PC-9 (cell line): ENCODE results near the gene CYB5R4. TPM values are rescaled to one million over a fixed set of nuclear protein-coding genes. Genes with fewer than 3 reads are reported as not detected.

Source experiments
- BruUV-seq: library from RNA; stranded (reverse); fragments of 400-500 nt; replicated peaks from 2 replicates; lab custom pipeline; 2021; lab: Mats Ljungman, UMichigan
- CTCF ChIA-PET: fragments of 300-600 bp; sonication (Branson Sonifier 250); formaldehyde crosslinking; loops from one replicate; lab custom pipeline; 2022; ENCODE audit warnings: antibody characterized with exemption; lab: Charles Lee
- POLR2A ChIA-PET: fragments of 300-600 bp; sonication (Branson Sonifier 250); formaldehyde crosslinking; loops from one replicate; lab custom pipeline; 2022; ENCODE audit warnings: antibody characterized with exemption; ENCODE audit not compliant: unreplicated experiment; lab: Charles Lee
- DNase-seq, 2 experiments: peaks; one replicate each; pipeline versions ENCODE4 v3.0.0 to v3.0.0-alpha.2; 2015 to 2022; ENCODE audit warnings: mixed read lengths in 1 of 2
- H2AFZ ChIP-seq: fragments of 200-600 bp; sonication (generic); 2 replicates; pipeline ENCODE4 v1.8.1; 2017; ENCODE audit warnings: antibody characterized with exemption
- H3F3A ChIP-seq: fragments of 200-600 bp; sonication (generic); 2 replicates; pipeline ENCODE4 v1.8.1; 2017; ENCODE audit warnings: antibody characterized with exemption, mild to moderate bottlenecking, low read depth; ENCODE audit not compliant: insufficient read depth
- H3K27ac ChIP-seq: fragments of 200-600 bp; sonication (generic); 2 replicates; pipeline ENCODE4 v1.6.1; 2016; ENCODE audit warnings: mixed run types
- H3K27me3 ChIP-seq: fragments of 200-600 bp; sonication (generic); 2 replicates; pipeline ENCODE4 v1.6.1; 2016; ENCODE audit warnings: low read depth, mixed run types; ENCODE audit not compliant: insufficient read depth
- H3K36me3 ChIP-seq: fragments of 200-600 bp; sonication (generic); 2 replicates; pipeline ENCODE4 v1.6.1; 2016; ENCODE audit warnings: low read depth, mixed run types
- H3K4me1 ChIP-seq: fragments of 200-600 bp; sonication (generic); replicated peaks from 2 replicates; pipeline ENCODE4 v1.6.1; 2016; ENCODE audit warnings: mixed run types; ENCODE audit not compliant: insufficient read depth
- H3K4me2 ChIP-seq: fragments of 200-600 bp; sonication (generic); 2 replicates; pipeline ENCODE4 v1.6.1; 2017; ENCODE audit warnings: mixed run types
- H3K4me3 ChIP-seq: fragments of 200-600 bp; sonication (generic); 2 replicates; pipeline ENCODE4 v1.6.1; 2016; ENCODE audit warnings: mixed run types
- H3K79me2 ChIP-seq: fragments of 200-600 bp; sonication (generic); 2 replicates; pipeline ENCODE4 v1.6.1; 2017; ENCODE audit warnings: low read depth, mixed run types
- H3K9me2 ChIP-seq: fragments of 200-600 bp; sonication (generic); 2 replicates; pipeline ENCODE4 v1.8.1; 2017; ENCODE audit warnings: mild to moderate bottlenecking; ENCODE audit not compliant: insufficient read depth
- H3K9me3 ChIP-seq: fragments of 200-600 bp; sonication (generic); 2 replicates; pipeline ENCODE4 v1.8.1; 2016; ENCODE audit warnings: low read depth; ENCODE audit not compliant: insufficient read depth
- H4K20me1 ChIP-seq: fragments of 200-600 bp; sonication (generic); 2 replicates; pipeline ENCODE4 v1.8.1; 2017; ENCODE audit not compliant: insufficient read depth
- EZH2 ChIP-seq: fragments of 200-600 bp; sonication (generic); IDR thresholded peaks from 2 replicates; pipeline ENCODE4 v1.8.0; 2017; ENCODE audit warnings: antibody characterized with exemption, low read depth
- intact Hi-C: fragments of 100-400 bp; cut with micrococcal nuclease; formaldehyde crosslinking; loops from one replicate; pipeline ENCODE4 v1.10.0; 2022; ENCODE audit not compliant: unreplicated experiment
- total RNA-seq: library from RNA; stranded (reverse); gene quantifications from 2 replicates; pipeline ENCODE4 v1.2.3, GENCODE V29; 2021
- TF ChIP-seq, protein P1 (sequence below): fragments of 200-600 bp; sonication (generic); conservative IDR thresholded peaks from 2 replicates; pipeline ENCODE4 v1.6.1; 2017; ENCODE audit warnings: mixed run types, antibody characterized with exemption, mild to moderate bottlenecking, moderate library complexity

CYB5R4 gene
- total RNA-seq, 1 experiment from 2014 or later = 22.7 TPM

DNA sequence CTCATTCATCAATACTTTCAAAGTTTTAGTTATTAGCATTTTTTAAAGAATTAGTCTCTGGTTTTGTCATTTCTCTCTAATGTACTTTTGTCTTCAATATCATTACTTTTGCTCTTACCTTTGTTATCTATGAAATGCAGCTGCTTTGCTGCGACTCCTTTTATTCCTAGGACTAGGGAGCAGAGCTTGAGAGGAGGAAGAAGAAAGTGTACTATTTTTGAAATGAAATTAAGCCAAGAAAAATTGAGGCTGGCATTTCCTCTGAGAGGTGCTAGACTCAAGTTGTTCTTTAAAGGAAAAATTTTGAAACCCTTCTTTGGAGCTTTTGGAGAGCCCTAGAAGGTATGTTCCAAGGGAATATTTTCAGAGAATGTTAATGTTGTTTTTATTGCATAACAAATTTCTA, 125.8 kb downstream of the CYB5R4 start:
- POLR2A ChIA-PET = interaction anchor here (0.7 kb wide), 1 partner anchor 13 kb away, joined by 11 read pairs; no protein-coding TSS in a partner anchor
- Histone ChIP-seq H3F3A (no peaks in the 10 kb centered on the region), H3K4me3 (no peak overlapping the region), H3K4me2 (no peak overlapping the region), H3K27me3 (no peaks in the 10 kb centered on the region), H4K20me1 (no peaks in the 10 kb centered on the region), H2AFZ (no peak overlapping the region), H3K79me2 (no peaks in the 10 kb centered on the region), H3K9me2 (no peaks in the 10 kb centered on the region), H3K36me3 (no peaks in the 10 kb centered on the region), H3K4me1 (no peaks in the 10 kb centered on the region), H3K27ac (no peak overlapping the region), H3K9me3 (no peaks in the 10 kb centered on the region)
- BruUV-seq = no TSS peak
- intact Hi-C loops = no loop called here
- no peak for DNase-seq
- CTCF ChIA-PET = no interaction called here
- no peak for TF ChIP-seq EZH2
- TF ChIP-seq, protein P1, sequence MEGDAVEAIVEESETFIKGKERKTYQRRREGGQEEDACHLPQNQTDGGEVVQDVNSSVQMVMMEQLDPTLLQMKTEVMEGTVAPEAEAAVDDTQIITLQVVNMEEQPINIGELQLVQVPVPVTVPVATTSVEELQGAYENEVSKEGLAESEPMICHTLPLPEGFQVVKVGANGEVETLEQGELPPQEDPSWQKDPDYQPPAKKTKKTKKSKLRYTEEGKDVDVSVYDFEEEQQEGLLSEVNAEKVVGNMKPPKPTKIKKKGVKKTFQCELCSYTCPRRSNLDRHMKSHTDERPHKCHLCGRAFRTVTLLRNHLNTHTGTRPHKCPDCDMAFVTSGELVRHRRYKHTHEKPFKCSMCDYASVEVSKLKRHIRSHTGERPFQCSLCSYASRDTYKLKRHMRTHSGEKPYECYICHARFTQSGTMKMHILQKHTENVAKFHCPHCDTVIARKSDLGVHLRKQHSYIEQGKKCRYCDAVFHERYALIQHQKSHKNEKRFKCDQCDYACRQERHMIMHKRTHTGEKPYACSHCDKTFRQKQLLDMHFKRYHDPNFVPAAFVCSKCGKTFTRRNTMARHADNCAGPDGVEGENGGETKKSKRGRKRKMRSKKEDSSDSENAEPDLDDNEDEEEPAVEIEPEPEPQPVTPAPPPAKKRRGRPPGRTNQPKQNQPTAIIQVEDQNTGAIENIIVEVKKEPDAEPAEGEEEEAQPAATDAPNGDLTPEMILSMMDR = no peak

- TF ChIP-seq, protein P1 = no peak
- no peak for TF ChIP-seq EZH2
- no peak overlapping the region for H3K4me2 ChIP-seq
- no peaks in the 10 kb centered on the region for H4K20me1 ChIP-seq
- H3K9me2 ChIP-seq = no peaks in the 10 kb centered on the region
- DNase-seq = no peak
- H3K4me1 ChIP-seq = no peaks in the 10 kb centered on the region
- CTCF ChIA-PET = no interaction called here
- no peaks in the 10 kb centered on the region for H3F3A ChIP-seq
- H3K27ac ChIP-seq = no peak overlapping the region
- no peak overlapping the region for H3K4me3 ChIP-seq
- H3K36me3 ChIP-seq = no peaks in the 10 kb centered on the region
- POLR2A ChIA-PET = interaction anchor here (0.7 kb wide), 1 partner anchor 14 kb away, joined by 11 read pairs; no protein-coding TSS in a partner anchor
- no peaks in the 10 kb centered on the region for H3K79me2 ChIP-seq
- intact Hi-C loops = no loop called here
- BruUV-seq = no TSS peak
- H3K9me3 ChIP-seq = no peaks in the 10 kb centered on the region
- H2AFZ ChIP-seq = no peak overlapping the region
- no peaks in the 10 kb centered on the region for H3K27me3 ChIP-seq
These were observed 126.2 kb downstream of the CYB5R4 start for GRCh38 chr6:83985715-83986114.

DNA sequence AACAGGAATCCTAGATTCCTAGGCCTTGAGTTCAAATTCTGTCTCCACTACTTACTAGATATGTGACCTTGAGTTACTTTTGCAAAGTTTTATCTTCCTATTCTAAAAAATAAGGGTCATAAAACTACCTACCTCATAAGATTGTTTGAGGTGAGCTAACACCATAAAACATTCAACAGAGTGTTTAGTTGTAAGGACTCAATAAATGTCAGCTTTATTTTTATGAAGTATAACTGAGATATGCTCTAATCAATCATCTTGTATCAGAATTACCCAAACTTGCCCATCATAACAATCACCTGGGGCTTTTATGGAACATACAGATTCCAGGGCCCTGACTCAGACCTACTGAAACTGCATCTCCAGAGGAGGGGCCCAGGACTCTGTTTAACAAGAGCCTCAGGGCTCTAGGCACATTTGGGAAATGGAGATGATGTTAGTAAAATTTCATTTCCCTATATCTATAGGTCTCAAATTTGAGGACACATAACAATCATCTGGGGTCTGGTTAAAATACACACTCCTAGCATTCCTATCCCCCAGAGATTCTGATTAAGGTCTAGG, 138.6 kb downstream of the CYB5R4 start:
- H3K9me3 ChIP-seq = no peaks in the 10 kb centered on the region
- H4K20me1 ChIP-seq = no peaks in the 10 kb centered on the region
- no peaks in the 10 kb centered on the region for H3K4me1 ChIP-seq
- BruUV-seq = no TSS peak
- intact Hi-C loops = no loop called here
- no peaks in the 10 kb centered on the region for H3K9me2 ChIP-seq
- POLR2A ChIA-PET = no interaction called here
- no peak overlapping the region for H3K27ac ChIP-seq
- CTCF ChIA-PET = no interaction called here
- no peak for TF ChIP-seq EZH2
- TF ChIP-seq, protein P1 = no peak
- no peaks in the 10 kb centered on the region for H3F3A ChIP-seq
- no peak for DNase-seq
- no peaks in the 10 kb centered on the region for H3K27me3 ChIP-seq
- no peak overlapping the region for H3K4me3 ChIP-seq
- H3K4me2 ChIP-seq = no peak overlapping the region
- H3K79me2 ChIP-seq = no peaks in the 10 kb centered on the region
- H3K36me3 ChIP-seq = no peaks in the 10 kb centered on the region
- H2AFZ ChIP-seq = no peak overlapping the region
